Activated CD8-positive, alpha-beta memory T cell treated with anti-CD3 and anti-CD28 coated beads for 1 hour (primary cell): ENCODE data around the gene PLEKHA7.

ENCODE experiments used
- DNase-seq, 2 donors: peaks; one replicate each; pipeline ENCODE4 v3.0.0-alpha.2; 2020; ENCODE audit warnings: low read depth in 1 of 2; ENCODE audit errors: extremely low read depth in 1 of 2

PLEKHA7 gene

GRCh38 chr11:16854979-16855378 lies 159.2 kb downstream of the PLEKHA7 start:
- DNase-seq, result no peak

GRCh38 chr11:16853859-16854258 lies 160.4 kb downstream of the PLEKHA7 start:
- no peak for DNase-seq

- DNase-seq, result no peak
These were observed 160.9 kb downstream of the PLEKHA7 start for GRCh38 chr11:16853266-16853665.

GRCh38 chr11:16846305-16846704 lies 167.9 kb downstream of the PLEKHA7 start:
- no peak for DNase-seq

GRCh38 chr11:16844268-16844771 lies 169.9 kb downstream of the PLEKHA7 start:
- DNase-seq, result no peak

GRCh38 chr11:16843294-16843693 lies 170.9 kb downstream of the PLEKHA7 start:
- DNase-seq, result no peak

GRCh38 chr11:16841984-16842383 lies 172.2 kb downstream of the PLEKHA7 start:
- no peak for DNase-seq

- no peak for DNase-seq
These were observed 172.7 kb downstream of the PLEKHA7 start for GRCh38 chr11:16841481-16841880.

GRCh38 chr11:16840951-16841350 lies 173.3 kb downstream of the PLEKHA7 start:
- no peak for DNase-seq

GRCh38 chr11:16839821-16840220 lies 174.4 kb downstream of the PLEKHA7 start:
- no peak for DNase-seq

- no peak for DNase-seq
These were observed 179.8 kb downstream of the PLEKHA7 start for GRCh38 chr11:16834384-16834783.

GRCh38 chr11:16833026-16833425 lies 181.2 kb downstream of the PLEKHA7 start:
- no peak for DNase-seq

- DNase-seq, result no peak
These were observed 182.0 kb downstream of the PLEKHA7 start for GRCh38 chr11:16832193-16832539.

- no peak for DNase-seq
These were observed 182.7 kb downstream of the PLEKHA7 start for GRCh38 chr11:16831316-16832192.

GRCh38 chr11:16827139-16827538 lies 187.1 kb downstream of the PLEKHA7 start:
- DNase-seq, result no peak

GRCh38 chr11:16825968-16826367 lies 188.2 kb downstream of the PLEKHA7 start:
- DNase-seq, result no peak

GRCh38 chr11:16825101-16825500 lies 189.1 kb downstream of the PLEKHA7 start:
- no peak for DNase-seq

- peak in 1 of 2 donors; percentile 32 for DNase-seq
These were observed 193.7 kb downstream of the PLEKHA7 start for GRCh38 chr11:16820324-16821092.

GRCh38 chr11:16818284-16818683 lies 195.9 kb downstream of the PLEKHA7 start:
- DNase-seq, result no peak

- DNase-seq, result no peak
These were observed 196.9 kb downstream of the PLEKHA7 start for GRCh38 chr11:16817351-16817750.

- no peak for DNase-seq
These were observed 197.6 kb downstream of the PLEKHA7 start for GRCh38 chr11:16816358-16817270.
